GM21526 (cell line): ENCODE data around the gene CTNNA1.

Experiments
- ATAC-seq: cut with Tn5 transposase; IDR thresholded peaks from one replicate; pipeline ENCODE4 v1.9.1; 2021; ENCODE audit warnings: moderate library complexity; ENCODE audit not compliant: unreplicated experiment, low FRiP score

Gene CTNNA1

GRCh38 chr5:138843316-138844124 lies 90.3 kb downstream of the CTNNA1 start:
- ATAC-seq = no peak

- no peak for ATAC-seq
Measured at GRCh38 chr5:138844125-138844461, 90.9 kb downstream of the CTNNA1 start.

GRCh38 chr5:138844812-138845513 lies 91.7 kb downstream of the CTNNA1 start:
- ATAC-seq = no peak

GRCh38 chr5:138849439-138849838 lies 96.2 kb downstream of the CTNNA1 start:
- no peak for ATAC-seq

GRCh38 chr5:138849882-138850281 lies 96.7 kb downstream of the CTNNA1 start:
- ATAC-seq = no peak

- no peak for ATAC-seq
Measured at GRCh38 chr5:138850865-138851435, 97.7 kb downstream of the CTNNA1 start.

GRCh38 chr5:138853132-138853531 lies 99.9 kb downstream of the CTNNA1 start:
- ATAC-seq = no peak

GRCh38 chr5:138867011-138867410 lies 113.8 kb downstream of the CTNNA1 start:
- ATAC-seq = no peak

GRCh38 chr5:138869038-138869437 lies 115.8 kb downstream of the CTNNA1 start:
- ATAC-seq = no peak

- no peak for ATAC-seq
Measured at GRCh38 chr5:138869763-138870500, 116.7 kb downstream of the CTNNA1 start.

GRCh38 chr5:138870611-138871010 lies 117.4 kb downstream of the CTNNA1 start:
- ATAC-seq = no peak

- ATAC-seq = no peak
Measured at GRCh38 chr5:138872841-138873465, 119.7 kb downstream of the CTNNA1 start.

GRCh38 chr5:138873466-138874221 lies 120.4 kb downstream of the CTNNA1 start:
- ATAC-seq = no peak

- no peak for ATAC-seq
Measured at GRCh38 chr5:138874241-138874640, 121.0 kb downstream of the CTNNA1 start.

- ATAC-seq = no peak
Measured at GRCh38 chr5:138874771-138875551, 121.7 kb downstream of the CTNNA1 start, which contains the start of gene LRRTM2. LRRTM2 (minus strand) TSS chr5:138875335; CDS start chr5:138874911, 424 bp downstream.

GRCh38 chr5:138875552-138875875 lies 122.3 kb downstream of the CTNNA1 start:
- no peak for ATAC-seq

- ATAC-seq = no peak
Measured at GRCh38 chr5:138875946-138876345, 122.7 kb downstream of the CTNNA1 start.

- no peak for ATAC-seq
Measured at GRCh38 chr5:138876811-138877210, 123.6 kb downstream of the CTNNA1 start.
